Vagina (tissue), 2 donors: ENCODE data around the gene FSTL4. TPM values are rescaled to one million over a fixed set of nuclear protein-coding genes. Genes with fewer than 3 reads are reported as not detected.

Experiments used
- DNase-seq, 2 donors: peaks; one replicate each; pipeline ENCODE4 v3.0.0-alpha.2; 2017; ENCODE audit errors: extremely low spot score in 2 of 2
- H3K27ac ChIP-seq: fragments of 200-600 bp; sonication (generic); one replicate; pipeline ENCODE4 v1.5.1; 2019
- H3K27me3 ChIP-seq: fragments of 200-600 bp; sonication (generic); one replicate; pipeline ENCODE4 v1.5.1; 2019
- H3K36me3 ChIP-seq, 2 donors: fragments of 200-600 bp; sonication (generic); one replicate each; pipeline ENCODE4 v1.5.1; 2017 to 2019
- H3K4me1 ChIP-seq: fragments of 200-600 bp; sonication (generic); one replicate; pipeline ENCODE4 v1.5.1; 2019
- H3K4me3 ChIP-seq, 2 donors: fragments of 200-600 bp; sonication (generic); 1 replicate in 1 of 2; 2 replicates in 1 of 2; pipeline ENCODE4 v1.5.1; 2016 to 2019
- H3K9me3 ChIP-seq: fragments of 200-600 bp; sonication (generic); one replicate; pipeline ENCODE4 v1.5.1; 2019
- POLR2A ChIP-seq, 2 donors: fragments of 450-650 bp; IDR thresholded peaks; one replicate each; pipeline ENCODE4 v1.6.1; 2017; ENCODE audit warnings: antibody characterized with exemption in 2 of 2, mild to moderate bottlenecking in 2 of 2, moderate library complexity in 2 of 2
- POLR2AphosphoS5 ChIP-seq, 2 donors: sonication (generic); formaldehyde crosslinking; IDR thresholded peaks; one replicate each; pipeline ENCODE4 v1.9.0; 2017; ENCODE audit warnings: antibody characterized with exemption in 2 of 2, mild to moderate bottlenecking in 2 of 2, low read depth in 1 of 2; ENCODE audit not compliant: insufficient read depth in 1 of 2
- intact Hi-C: fragments of 100-400 bp; cut with DNase I; formaldehyde crosslinking; loops from one replicate; pipeline ENCODE4 v1.15.1; 2023
- total RNA-seq: library from RNA; depleted of rRNA; stranded (reverse); fragments of >200 nt; gene quantifications from one replicate; pipeline ENCODE4 v1.2.3, GENCODE V29; 2016
- TF ChIP-seq, protein P1 (sequence below), 3 experiments: fragments of 450-650 bp in 2 of 3; fragments of 200-600 bp in 1 of 3; sonication (generic) in 1 of 3; IDR thresholded peaks; one replicate each; pipeline ENCODE4 v1.5.1; 2017 to 2019; ENCODE audit warnings: antibody characterized with exemption in 3 of 3, mild to moderate bottlenecking in 2 of 3, moderate library complexity in 2 of 3

The FSTL4 gene
- total RNA-seq, 1 donor from 2014 or later = 3.7 TPM

DNA sequence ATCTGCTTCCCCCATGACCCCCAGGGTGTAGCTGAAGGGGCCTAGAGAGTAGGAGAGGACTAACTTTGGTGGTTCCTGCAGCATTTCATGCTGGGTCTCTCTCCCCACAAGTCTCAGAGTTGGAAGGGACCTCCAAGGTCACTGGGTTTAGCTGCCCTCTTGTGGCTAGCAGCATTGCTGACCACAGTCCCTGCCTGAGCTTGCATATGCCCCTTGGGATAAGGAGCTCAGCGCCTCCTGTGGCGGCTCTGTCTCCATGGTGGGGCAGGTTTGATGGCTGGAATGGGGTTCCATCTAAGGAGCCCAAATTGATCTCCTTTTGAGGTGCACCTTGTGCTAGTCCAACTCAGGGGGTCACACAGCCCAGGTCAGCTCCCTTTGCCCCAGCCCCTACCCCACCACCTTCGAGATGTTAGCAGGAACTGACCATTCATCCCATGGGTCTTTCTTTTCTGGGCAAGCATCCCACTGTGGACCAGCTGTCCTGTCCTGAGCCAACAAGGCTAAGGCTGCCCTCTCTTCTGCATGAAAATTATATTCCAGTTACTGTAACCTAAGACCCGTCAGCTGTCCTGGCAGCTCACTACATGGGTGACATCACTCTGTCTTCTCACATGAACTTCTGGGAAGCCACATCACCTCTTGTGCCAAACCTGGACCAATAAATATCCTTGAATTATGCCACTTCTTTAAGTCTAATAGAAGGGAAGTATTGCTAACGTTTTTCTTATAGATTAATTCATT, 364.3 kb downstream of the FSTL4 start:
- Histone ChIP-seq H3K27ac (no peak overlapping the region), H3K27me3 (no peaks in the 10 kb centered on the region), H3K36me3 (no peaks in the 10 kb centered on the region), H3K9me3 (no peaks in the 10 kb centered on the region), H3K4me1 (no peaks in the 10 kb centered on the region), H3K4me3 (no peak overlapping the region)
- intact Hi-C loops = no loop called here
- DNase-seq = no peak
- no peak for TF ChIP-seq POLR2AphosphoS5 (IDR thresholded peaks at IDR 0.05; ENCODE audit: insufficient read depth in 1 of 2, low read depth in 1 of 2)
- no peak for TF ChIP-seq POLR2A (IDR thresholded peaks at IDR 0.05)
- TF ChIP-seq, protein P1, sequence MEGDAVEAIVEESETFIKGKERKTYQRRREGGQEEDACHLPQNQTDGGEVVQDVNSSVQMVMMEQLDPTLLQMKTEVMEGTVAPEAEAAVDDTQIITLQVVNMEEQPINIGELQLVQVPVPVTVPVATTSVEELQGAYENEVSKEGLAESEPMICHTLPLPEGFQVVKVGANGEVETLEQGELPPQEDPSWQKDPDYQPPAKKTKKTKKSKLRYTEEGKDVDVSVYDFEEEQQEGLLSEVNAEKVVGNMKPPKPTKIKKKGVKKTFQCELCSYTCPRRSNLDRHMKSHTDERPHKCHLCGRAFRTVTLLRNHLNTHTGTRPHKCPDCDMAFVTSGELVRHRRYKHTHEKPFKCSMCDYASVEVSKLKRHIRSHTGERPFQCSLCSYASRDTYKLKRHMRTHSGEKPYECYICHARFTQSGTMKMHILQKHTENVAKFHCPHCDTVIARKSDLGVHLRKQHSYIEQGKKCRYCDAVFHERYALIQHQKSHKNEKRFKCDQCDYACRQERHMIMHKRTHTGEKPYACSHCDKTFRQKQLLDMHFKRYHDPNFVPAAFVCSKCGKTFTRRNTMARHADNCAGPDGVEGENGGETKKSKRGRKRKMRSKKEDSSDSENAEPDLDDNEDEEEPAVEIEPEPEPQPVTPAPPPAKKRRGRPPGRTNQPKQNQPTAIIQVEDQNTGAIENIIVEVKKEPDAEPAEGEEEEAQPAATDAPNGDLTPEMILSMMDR (IDR thresholded peaks at IDR 0.05) = no peak

DNA sequence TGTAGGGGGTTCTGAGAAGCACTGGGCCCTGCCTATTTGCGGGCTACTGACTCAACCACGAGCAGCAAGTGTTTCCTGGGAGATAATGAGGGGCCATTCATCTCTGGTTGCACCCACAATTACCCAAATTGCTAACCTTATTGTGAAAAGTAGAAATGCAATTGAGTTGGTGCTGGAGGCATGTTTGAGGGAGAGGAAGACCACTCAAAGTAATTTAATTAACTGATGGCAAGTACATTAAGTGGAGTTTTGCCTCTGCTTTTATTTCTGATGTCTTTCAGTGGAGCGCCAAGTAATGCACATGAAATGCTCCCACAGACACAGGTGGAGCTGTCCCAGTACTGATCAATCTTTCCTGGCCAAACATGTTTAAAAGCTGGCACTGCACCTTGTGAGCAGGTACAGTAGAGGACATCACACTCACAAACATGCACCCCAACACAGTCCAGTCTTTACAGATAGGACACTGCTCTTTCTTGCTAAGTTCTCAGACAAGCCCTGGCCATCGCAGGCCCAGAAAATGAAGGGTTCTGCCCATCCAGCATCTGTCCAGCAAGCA, 365.1 kb downstream of the FSTL4 start:
- Histone ChIP-seq H3K4me1 (peaks cover 4% of the 10 kb centered on the region), H3K27me3 (no peaks in the 10 kb centered on the region), H3K9me3 (no peaks in the 10 kb centered on the region), H3K27ac (no peak overlapping the region), H3K36me3 (no peaks in the 10 kb centered on the region), H3K4me3 (no peak overlapping the region)
- TF ChIP-seq, protein P1 (IDR thresholded peaks at IDR 0.05) = no peak
- TF ChIP-seq POLR2AphosphoS5 (IDR thresholded peaks at IDR 0.05; ENCODE audit: insufficient read depth in 1 of 2, low read depth in 1 of 2) (no peak), POLR2A (IDR thresholded peaks at IDR 0.05) (no peak)
- intact Hi-C loops = no loop called here
- no peak for DNase-seq

DNA sequence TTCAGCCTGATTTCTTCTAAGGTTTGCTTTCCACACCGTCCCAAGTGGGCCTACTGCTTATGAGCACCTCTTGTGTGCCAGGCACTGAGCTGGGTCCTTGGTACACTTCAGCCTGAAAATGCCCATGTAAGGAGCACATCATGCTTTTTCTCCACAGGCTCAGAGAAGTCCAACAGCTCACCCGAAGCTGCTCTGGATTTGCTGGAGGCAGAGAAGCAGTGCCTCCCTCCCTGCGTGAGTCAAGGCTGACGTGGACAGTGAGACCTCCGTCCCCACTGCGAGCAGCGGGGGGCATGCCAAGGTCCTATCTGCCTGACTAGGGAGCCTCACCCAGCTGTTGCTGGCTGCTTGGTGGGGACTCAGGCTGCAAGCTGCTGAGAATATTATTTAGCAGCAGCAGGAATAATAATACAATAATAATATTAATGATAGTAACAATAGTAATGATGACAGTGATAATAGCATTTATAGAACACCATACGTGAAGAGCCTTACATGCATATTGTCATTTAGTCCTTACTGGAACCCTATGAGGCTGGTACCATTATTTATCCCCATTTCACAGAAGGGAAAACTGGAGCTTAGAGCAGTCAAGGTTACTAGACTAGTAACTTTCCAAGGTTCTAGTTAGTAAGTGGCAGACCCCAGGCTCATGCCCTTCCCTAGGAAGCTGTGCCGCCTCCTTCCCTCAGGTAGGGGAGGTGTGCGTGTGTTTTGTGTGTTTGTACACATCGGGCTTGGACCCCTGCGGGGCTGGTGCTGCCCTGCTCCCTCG, 365.8 kb downstream of the FSTL4 start:
- Histone ChIP-seq H3K9me3 (no peaks in the 10 kb centered on the region), H3K27ac (no peak overlapping the region), H3K36me3 (no peaks in the 10 kb centered on the region), H3K27me3 (no peaks in the 10 kb centered on the region), H3K4me1 (peaks cover 6% of the 10 kb centered on the region), H3K4me3 (no peak overlapping the region)
- TF ChIP-seq, protein P1 (IDR thresholded peaks at IDR 0.05) = no peak
- TF ChIP-seq POLR2A (IDR thresholded peaks at IDR 0.05) (no peak), POLR2AphosphoS5 (IDR thresholded peaks at IDR 0.05; ENCODE audit: insufficient read depth in 1 of 2, low read depth in 1 of 2) (no peak)
- intact Hi-C loops = no loop called here
- DNase-seq = no peak

GRCh38 chr5:133246053-133246370, 366.3 kb downstream of the FSTL4 start:
- DNase-seq = no peak
- no peaks in the 10 kb centered on the region for H3K36me3 ChIP-seq
- H3K27me3 ChIP-seq = no peaks in the 10 kb centered on the region
- TF ChIP-seq, protein P1 (IDR thresholded peaks at IDR 0.05) = no peak
- no peak for TF ChIP-seq POLR2AphosphoS5 (IDR thresholded peaks at IDR 0.05; ENCODE audit: insufficient read depth in 1 of 2, low read depth in 1 of 2)
- TF ChIP-seq POLR2A (IDR thresholded peaks at IDR 0.05) = no peak
- intact Hi-C loops = no loop called here
- no peaks in the 10 kb centered on the region for H3K9me3 ChIP-seq
- no peak overlapping the region for H3K4me3 ChIP-seq
- H3K27ac ChIP-seq = no peak overlapping the region
- H3K4me1 ChIP-seq = peaks cover 6% of the 10 kb centered on the region
